Suprapubic skin (tissue), 4 donors: ENCODE results near the gene RELN. TPM values are rescaled to one million over a fixed set of nuclear protein-coding genes. Genes with fewer than 3 reads are reported as not detected.

Experiments used
- DNase-seq, 2 donors: peaks; one replicate each; pipeline ENCODE4 v3.0.0-alpha.2; 2019; ENCODE audit warnings: low spot score in 2 of 2
- H3K27ac ChIP-seq: fragments of 200-600 bp; sonication (generic); one replicate; pipeline ENCODE4 v1.5.1; 2019
- H3K27me3 ChIP-seq: fragments of 200-600 bp; sonication (generic); one replicate; pipeline ENCODE4 v1.5.1; 2019
- H3K36me3 ChIP-seq: fragments of 200-600 bp; sonication (generic); one replicate; pipeline ENCODE4 v1.5.1; 2019
- H3K4me1 ChIP-seq: fragments of 200-600 bp; sonication (generic); one replicate; pipeline ENCODE4 v1.5.1; 2019
- H3K4me3 ChIP-seq: fragments of 200-600 bp; sonication (generic); one replicate; pipeline ENCODE4 v1.5.1; 2019; ENCODE audit warnings: mild to moderate bottlenecking
- H3K9me3 ChIP-seq: fragments of 200-600 bp; sonication (generic); one replicate; pipeline ENCODE4 v1.5.1; 2019
- CTCF ChIP-seq, 2 donors: fragments of 200-600 bp in 1 of 2; fragments of 450-650 bp in 1 of 2; sonication (generic) in 1 of 2; IDR thresholded peaks; one replicate each; pipeline ENCODE4 v1.5.1; 2016 to 2019; ENCODE audit warnings: antibody characterized with exemption in 2 of 2, mild to moderate bottlenecking in 1 of 2, moderate library complexity in 1 of 2
- EP300 ChIP-seq: sonication (generic); formaldehyde crosslinking; IDR thresholded peaks from one replicate; pipeline ENCODE4 v1.6.1; 2017; ENCODE audit warnings: antibody characterized with exemption
- POLR2A ChIP-seq, 2 donors: fragments of 450-650 bp; IDR thresholded peaks; one replicate each; pipeline ENCODE4 v1.6.1; 2017; ENCODE audit warnings: antibody characterized with exemption in 2 of 2, mild to moderate bottlenecking in 2 of 2, moderate library complexity in 2 of 2
- POLR2AphosphoS5 ChIP-seq, 3 donors: sonication (generic); formaldehyde crosslinking; IDR thresholded peaks; one replicate each; pipeline ENCODE4 v1.6.1; 2017; ENCODE audit warnings: antibody characterized with exemption in 3 of 3
- WGBS: methylation state at CpG from one replicate; pipeline ENCODE4 v1.1.5; 2018; 5-methylcytosine and 5-hydroxymethylcytosine counted together
- total RNA-seq, 4 donors: library from RNA; depleted of rRNA; stranded (reverse); fragments of >200 nt; gene quantifications; one replicate each; pipeline ENCODE4 v1.1.0, GENCODE V29; 2016

The RELN gene
- total RNA-seq, 4 donors from 2014 or later = 0.72 to 1.8 (median 1.3) TPM

DNA sequence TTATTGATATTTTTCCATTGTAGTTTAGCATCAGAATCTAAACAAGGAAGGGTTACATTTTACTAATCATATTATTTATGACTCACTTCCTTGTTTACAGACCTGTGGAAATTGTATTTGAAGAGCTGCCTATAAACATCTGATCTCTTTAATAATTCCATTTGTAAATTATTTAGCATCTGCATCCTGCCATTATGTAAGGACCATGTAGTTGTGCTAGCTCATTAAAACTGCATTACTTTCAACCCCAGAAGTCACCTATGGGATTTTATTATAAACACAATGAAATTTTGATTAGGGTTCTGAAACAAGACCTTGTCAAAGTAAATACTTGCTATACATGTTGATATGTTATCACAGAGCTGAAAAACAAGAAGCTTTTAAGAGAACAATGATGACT, 396.6 kb downstream of the RELN start:
- H3K4me3 ChIP-seq = no peak overlapping the region
- no peaks in the 10 kb centered on the region for H3K9me3 ChIP-seq
- DNase-seq = no peak
- no peak for TF ChIP-seq CTCF (IDR thresholded peaks at IDR 0.05)
- no peak for TF ChIP-seq EP300
- TF ChIP-seq POLR2AphosphoS5 (IDR thresholded peaks at IDR 0.05) = no peak
- no peaks in the 10 kb centered on the region for H3K4me1 ChIP-seq
- H3K27ac ChIP-seq = no peak overlapping the region
- no peaks in the 10 kb centered on the region for H3K27me3 ChIP-seq
- H3K36me3 ChIP-seq = no peaks in the 10 kb centered on the region

DNA sequence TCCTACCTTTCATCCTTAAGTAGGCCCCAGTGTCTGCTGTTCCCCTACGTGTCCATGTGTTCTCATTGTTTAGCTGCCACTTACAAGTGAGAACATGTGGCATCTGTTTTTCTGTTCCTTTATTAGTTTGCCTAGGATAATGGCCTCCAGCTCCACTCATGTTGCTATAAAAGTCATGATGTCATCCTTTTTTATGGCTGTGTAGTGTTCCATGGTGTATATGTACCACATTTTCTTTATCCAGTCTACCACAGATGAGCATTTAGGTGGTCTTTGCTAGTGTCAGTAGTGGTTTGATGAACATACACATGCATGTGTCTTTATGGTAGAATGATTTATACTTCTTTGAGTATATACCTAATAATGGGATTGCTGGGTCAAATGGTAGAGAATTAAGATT, 397.3 kb downstream of the RELN start:
- no peak for TF ChIP-seq CTCF (IDR thresholded peaks at IDR 0.05)
- no peak for TF ChIP-seq EP300
- no peak for TF ChIP-seq POLR2AphosphoS5 (IDR thresholded peaks at IDR 0.05)
- TF ChIP-seq POLR2A (IDR thresholded peaks at IDR 0.05) = no peak
- Histone ChIP-seq H3K27ac (no peak overlapping the region), H3K4me3 (no peak overlapping the region), H3K9me3 (no peaks in the 10 kb centered on the region), H3K4me1 (no peaks in the 10 kb centered on the region), H3K36me3 (no peaks in the 10 kb centered on the region), H3K27me3 (no peaks in the 10 kb centered on the region)
- no peak for DNase-seq
- WGBS = 78% methylated on average over 1 of the region's 1 CpG

DNA sequence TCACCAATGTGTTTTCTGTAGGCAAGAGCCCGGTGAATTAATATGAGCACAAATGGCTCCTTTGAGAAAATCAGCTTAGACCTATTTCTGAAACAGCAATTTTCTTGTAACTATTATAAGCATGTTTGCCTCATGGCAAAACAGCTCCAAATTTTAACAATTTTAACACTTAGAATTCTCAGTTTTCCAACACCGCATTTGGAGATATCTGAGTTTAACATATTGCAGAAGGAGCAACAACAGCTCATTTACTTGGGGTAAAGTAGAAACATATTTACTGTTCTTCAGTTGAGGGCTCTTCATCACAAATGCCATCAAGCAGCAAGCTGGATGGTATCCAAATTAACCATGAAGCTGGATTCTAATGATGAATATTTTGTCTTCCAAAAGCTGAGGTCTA, 409.4 kb downstream of the RELN start:
- no peaks in the 10 kb centered on the region for H3K9me3 ChIP-seq
- TF ChIP-seq POLR2A (IDR thresholded peaks at IDR 0.05) (no peak), POLR2AphosphoS5 (IDR thresholded peaks at IDR 0.05) (no peak), CTCF (IDR thresholded peaks at IDR 0.05) (no peak), EP300 (no peak)
- WGBS = 89% methylated on average over 2 of the region's 2 CpGs
- H3K4me1 ChIP-seq = no peaks in the 10 kb centered on the region
- no peak overlapping the region for H3K4me3 ChIP-seq
- H3K27me3 ChIP-seq = no peaks in the 10 kb centered on the region
- H3K36me3 ChIP-seq = no peaks in the 10 kb centered on the region
- H3K27ac ChIP-seq = no peak overlapping the region
- no peak for DNase-seq

- no peak for DNase-seq
- Histone ChIP-seq H3K36me3 (no peaks in the 10 kb centered on the region), H3K9me3 (no peaks in the 10 kb centered on the region), H3K27ac (no peak overlapping the region), H3K4me3 (no peak overlapping the region), H3K4me1 (no peaks in the 10 kb centered on the region), H3K27me3 (no peaks in the 10 kb centered on the region)
- TF ChIP-seq CTCF (IDR thresholded peaks at IDR 0.05) = no peak
- TF ChIP-seq EP300 = no peak
- TF ChIP-seq POLR2AphosphoS5 (IDR thresholded peaks at IDR 0.05) = no peak
- TF ChIP-seq POLR2A (IDR thresholded peaks at IDR 0.05) = no peak
- WGBS = 76% methylated on average over 2 of the region's 2 CpGs
Measured at GRCh38 chr7:103577059-103577458, 412.4 kb downstream of the RELN start.

GRCh38 chr7:103576641-103577040, 412.8 kb downstream of the RELN start:
- Histone ChIP-seq H3K36me3 (no peaks in the 10 kb centered on the region), H3K4me3 (no peak overlapping the region), H3K4me1 (no peaks in the 10 kb centered on the region), H3K27me3 (no peaks in the 10 kb centered on the region), H3K27ac (no peak overlapping the region), H3K9me3 (no peaks in the 10 kb centered on the region)
- 52% methylated on average over 5 of the region's 5 CpGs for WGBS
- no peak for DNase-seq
- TF ChIP-seq CTCF (IDR thresholded peaks at IDR 0.05) = no peak
- no peak for TF ChIP-seq EP300
- TF ChIP-seq POLR2A (IDR thresholded peaks at IDR 0.05) = no peak
- no peak for TF ChIP-seq POLR2AphosphoS5 (IDR thresholded peaks at IDR 0.05)
